Subcutaneous adipose tissue (tissue), 4 donors: ENCODE measurements around the gene ALDH1A1. TPM values are rescaled to one million over a fixed set of nuclear protein-coding genes. Genes with fewer than 3 reads are reported as not detected.

Experiments used
- total RNA-seq, 4 donors: library from RNA; depleted of rRNA; stranded (reverse); fragments of >200 nt; gene quantifications; one replicate each; pipeline ENCODE4 v1.1.0, GENCODE V29; 2016
- TF ChIP-seq, protein P1 (sequence below): fragments of 450-650 bp; IDR thresholded peaks from one replicate; pipeline ENCODE4 v1.5.1; 2016; ENCODE audit warnings: low read depth, mild to moderate bottlenecking, control low read depth, antibody characterized with exemption, moderate library complexity

The ALDH1A1 gene
- total RNA-seq, 4 donors from 2014 or later, result 57.2 to 121 (median 85.8) TPM

DNA sequence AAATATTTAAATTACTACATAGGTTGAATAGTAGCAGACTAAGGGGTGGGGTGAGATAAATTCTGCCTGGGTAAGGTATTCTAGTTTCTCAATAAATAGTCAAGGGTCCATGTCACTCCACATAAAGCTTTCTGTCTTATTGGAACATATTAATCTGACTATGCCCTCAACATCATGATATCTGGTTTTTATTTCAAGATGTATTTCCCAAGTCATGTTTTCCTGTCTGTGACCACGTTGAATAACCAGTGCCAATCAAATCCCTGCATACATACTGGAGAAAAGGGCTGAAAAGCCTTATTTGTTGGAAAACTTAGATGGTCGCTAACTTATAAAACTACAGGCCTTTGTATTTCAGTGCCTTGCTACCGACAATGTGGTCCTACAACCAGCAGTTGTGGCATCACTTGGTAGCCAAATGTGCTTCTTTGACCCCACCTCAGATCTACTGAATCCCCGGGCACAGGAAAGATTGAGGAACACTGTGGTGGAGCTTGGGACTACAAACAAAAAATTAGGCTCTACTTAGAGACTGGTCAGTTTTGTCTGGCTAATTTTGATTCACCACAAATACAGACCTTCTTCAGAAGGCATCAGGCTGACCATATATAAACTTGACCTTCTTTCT, 39.4 kb downstream of the ALDH1A1 start:
- TF ChIP-seq, protein P1, sequence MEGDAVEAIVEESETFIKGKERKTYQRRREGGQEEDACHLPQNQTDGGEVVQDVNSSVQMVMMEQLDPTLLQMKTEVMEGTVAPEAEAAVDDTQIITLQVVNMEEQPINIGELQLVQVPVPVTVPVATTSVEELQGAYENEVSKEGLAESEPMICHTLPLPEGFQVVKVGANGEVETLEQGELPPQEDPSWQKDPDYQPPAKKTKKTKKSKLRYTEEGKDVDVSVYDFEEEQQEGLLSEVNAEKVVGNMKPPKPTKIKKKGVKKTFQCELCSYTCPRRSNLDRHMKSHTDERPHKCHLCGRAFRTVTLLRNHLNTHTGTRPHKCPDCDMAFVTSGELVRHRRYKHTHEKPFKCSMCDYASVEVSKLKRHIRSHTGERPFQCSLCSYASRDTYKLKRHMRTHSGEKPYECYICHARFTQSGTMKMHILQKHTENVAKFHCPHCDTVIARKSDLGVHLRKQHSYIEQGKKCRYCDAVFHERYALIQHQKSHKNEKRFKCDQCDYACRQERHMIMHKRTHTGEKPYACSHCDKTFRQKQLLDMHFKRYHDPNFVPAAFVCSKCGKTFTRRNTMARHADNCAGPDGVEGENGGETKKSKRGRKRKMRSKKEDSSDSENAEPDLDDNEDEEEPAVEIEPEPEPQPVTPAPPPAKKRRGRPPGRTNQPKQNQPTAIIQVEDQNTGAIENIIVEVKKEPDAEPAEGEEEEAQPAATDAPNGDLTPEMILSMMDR, result no peak

GRCh38 chr9:72912476-72913381, 40.1 kb downstream of the ALDH1A1 start:
- TF ChIP-seq, protein P1, result no peak

GRCh38 chr9:72911816-72912215, 41.0 kb downstream of the ALDH1A1 start:
- TF ChIP-seq, protein P1, result no peak

DNA sequence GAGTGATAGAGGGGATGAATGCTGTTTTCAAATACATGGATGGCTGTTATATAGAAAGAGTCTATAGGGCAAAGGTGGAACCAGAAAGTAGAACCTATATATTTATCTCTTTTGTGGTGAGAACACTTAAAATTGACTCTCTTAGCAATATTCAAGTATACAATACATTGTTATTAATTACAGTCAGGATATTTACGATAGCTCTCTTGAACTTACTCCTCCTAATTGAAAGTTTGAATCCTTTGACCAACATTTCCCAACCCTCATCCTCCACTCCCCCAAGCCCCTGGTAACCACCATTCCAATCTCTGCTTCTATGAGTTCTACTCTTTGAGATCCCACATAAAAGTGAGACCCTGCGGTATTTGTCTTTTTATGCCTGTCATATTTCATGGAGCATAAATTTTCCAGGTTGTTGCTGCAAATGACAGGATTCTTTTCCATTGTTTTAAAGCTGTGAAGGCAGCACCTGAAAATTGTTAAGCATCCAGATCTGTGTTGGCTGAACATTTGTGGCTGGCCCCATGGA, 41.5 kb downstream of the ALDH1A1 start:
- TF ChIP-seq, protein P1, result no peak

DNA sequence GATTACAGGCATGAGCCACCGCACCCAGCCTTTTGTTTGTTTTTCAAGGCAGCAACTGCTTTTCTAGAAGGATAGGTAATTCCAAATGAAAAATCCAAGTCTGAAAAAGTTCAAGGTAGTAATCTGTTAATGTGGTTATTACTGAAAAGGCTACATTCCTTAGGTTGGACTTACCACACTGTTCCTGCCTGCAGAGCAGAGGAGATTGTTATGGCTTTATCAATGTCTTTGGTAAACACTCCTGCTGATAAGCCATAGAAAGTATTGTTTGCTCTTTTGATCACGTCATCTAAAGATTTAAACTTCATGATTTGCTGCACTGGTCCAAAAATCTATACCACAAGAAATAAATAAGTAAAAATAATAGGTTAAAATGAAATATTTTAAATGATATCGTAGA, 43.4 kb downstream of the ALDH1A1 start:
- TF ChIP-seq, protein P1, result no peak

- TF ChIP-seq, protein P1, result no peak
Measured at GRCh38 chr9:72907421-72907820, 45.4 kb downstream of the ALDH1A1 start.

- TF ChIP-seq, protein P1, result no peak
Measured at GRCh38 chr9:72906810-72907209, 46.0 kb downstream of the ALDH1A1 start.
